Measurements from ENCODE around the gene CDKAL1.

GRCh38 chr6:20584100-20584731, 50.0 kb downstream of the CDKAL1 start:
- no peak for TF ChIP-seq CTCF (IDR thresholded peaks at IDR 0.05)
- no peak for TF ChIP-seq POLR2A (IDR thresholded peaks at IDR 0.05)
